ENCODE results near the gene PPA2. TPM values are rescaled to one million over a fixed set of nuclear protein-coding genes. Genes with fewer than 3 reads are reported as not detected.
A peak's percentile ranks its signal among the peaks of the same experiment; 100 is the strongest.

The PPA2 gene
- total RNA-seq, 1 experiment from 2014 or later = 74.5 TPM

DNA sequence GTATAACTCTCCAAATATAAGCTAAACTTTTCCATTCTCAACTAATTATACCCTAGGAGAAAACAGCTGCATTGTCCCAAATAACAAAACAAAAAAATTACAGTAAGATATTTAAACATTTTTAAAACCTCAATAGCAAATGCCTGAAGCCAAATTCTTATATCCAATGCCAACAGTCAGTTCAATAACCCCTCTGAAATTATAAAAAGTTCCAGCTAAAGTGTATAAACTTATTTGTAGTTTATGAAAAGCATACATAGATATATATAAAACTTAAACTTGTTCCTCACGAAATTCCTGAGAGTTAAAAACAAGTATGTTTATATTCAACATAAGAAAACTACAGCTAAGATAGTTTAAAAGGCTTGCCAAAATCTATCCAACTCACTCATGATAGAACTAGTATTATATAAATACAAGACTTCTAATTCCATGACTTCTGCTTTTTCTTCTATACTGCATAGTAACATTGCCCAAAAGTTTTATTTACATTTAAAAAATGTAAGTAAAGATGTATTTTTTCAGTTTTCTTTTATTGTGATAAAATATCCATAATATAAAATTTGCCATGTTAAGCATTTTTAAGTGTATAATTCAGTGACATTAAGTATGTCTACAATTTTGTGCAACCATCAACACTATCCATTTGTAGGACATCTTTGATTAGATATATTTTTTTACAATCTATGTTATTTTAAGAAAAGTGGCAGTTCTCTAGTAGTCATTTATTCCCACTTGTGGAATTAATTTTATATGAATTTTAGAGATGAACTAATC is 72.8 kb downstream of the PPA2 start:
- intact Hi-C loops (cut with micrococcal nuclease; ENCODE audit: unreplicated experiment) = no loop called here
- Histone ChIP-seq H3F3A (ENCODE audit: insufficient read depth, low read depth) (no peaks in the 10 kb centered on the region), H3K27me3 (ENCODE audit: insufficient read depth, low read depth) (no peaks in the 10 kb centered on the region), H3K4me1 (replicated peaks; ENCODE audit: insufficient read depth) (no peaks in the 10 kb centered on the region; the same call in 1 of the 2 replicates), H3K4me3 (no peak overlapping the region), H3K27ac (no peak overlapping the region), H2AFZ (no peak overlapping the region), H3K4me2 (no peak overlapping the region), H3K36me3 (ENCODE audit: low read depth) (no peaks in the 10 kb centered on the region), H3K9me2 (ENCODE audit: insufficient read depth) (no peaks in the 10 kb centered on the region), H4K20me1 (ENCODE audit: insufficient read depth) (no peaks in the 10 kb centered on the region), H3K79me2 (ENCODE audit: low read depth) (no peaks in the 10 kb centered on the region), H3K9me3 (ENCODE audit: insufficient read depth, low read depth) (no peaks in the 10 kb centered on the region)
- TF ChIP-seq EZH2 (IDR thresholded peaks at IDR 0.05; ENCODE audit: low read depth) = no peak
- TF ChIP-seq, protein P1, sequence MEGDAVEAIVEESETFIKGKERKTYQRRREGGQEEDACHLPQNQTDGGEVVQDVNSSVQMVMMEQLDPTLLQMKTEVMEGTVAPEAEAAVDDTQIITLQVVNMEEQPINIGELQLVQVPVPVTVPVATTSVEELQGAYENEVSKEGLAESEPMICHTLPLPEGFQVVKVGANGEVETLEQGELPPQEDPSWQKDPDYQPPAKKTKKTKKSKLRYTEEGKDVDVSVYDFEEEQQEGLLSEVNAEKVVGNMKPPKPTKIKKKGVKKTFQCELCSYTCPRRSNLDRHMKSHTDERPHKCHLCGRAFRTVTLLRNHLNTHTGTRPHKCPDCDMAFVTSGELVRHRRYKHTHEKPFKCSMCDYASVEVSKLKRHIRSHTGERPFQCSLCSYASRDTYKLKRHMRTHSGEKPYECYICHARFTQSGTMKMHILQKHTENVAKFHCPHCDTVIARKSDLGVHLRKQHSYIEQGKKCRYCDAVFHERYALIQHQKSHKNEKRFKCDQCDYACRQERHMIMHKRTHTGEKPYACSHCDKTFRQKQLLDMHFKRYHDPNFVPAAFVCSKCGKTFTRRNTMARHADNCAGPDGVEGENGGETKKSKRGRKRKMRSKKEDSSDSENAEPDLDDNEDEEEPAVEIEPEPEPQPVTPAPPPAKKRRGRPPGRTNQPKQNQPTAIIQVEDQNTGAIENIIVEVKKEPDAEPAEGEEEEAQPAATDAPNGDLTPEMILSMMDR (conservative IDR thresholded peaks at IDR 0.05) = no peak
- no TSS peak for BruUV-seq (replicated peaks)
- no peak for DNase-seq
- ChIA-PET CTCF (no interaction called here), POLR2A (ENCODE audit: unreplicated experiment) (interaction anchor here (0.6 kb wide), 1 partner anchor 72 kb away, joined by 5 read pairs; no protein-coding TSS in a partner anchor)

DNA sequence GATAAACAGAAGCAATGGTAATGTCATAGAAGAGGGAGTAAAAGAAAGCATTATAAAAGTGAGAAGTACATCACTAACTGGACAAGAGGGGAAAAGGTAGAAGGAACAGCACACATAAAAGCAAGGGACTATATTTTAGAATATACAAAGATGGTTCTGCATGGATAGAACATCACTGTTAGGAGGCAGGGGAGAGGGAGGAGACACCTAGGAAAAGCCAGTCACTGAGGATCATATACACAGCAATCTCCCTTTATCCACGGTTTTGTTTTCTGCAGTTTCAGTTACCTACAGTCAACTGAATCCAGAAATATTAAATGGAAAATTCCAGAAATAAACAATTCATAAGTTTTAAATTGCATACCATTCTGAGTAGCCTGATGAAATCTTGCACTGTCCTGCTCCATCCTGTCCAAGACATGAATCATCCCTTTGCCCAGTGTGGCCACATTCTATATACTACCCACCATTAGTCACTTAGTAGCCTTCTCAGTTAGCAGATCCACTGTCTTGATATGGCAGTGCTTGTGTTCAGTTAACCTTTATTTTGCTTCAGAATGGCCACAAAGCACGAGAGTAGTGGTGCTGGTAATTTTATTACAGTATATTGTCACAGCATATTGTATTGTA is 74.2 kb downstream of the PPA2 start:
- Histone ChIP-seq H3K27me3 (ENCODE audit: insufficient read depth, low read depth) (no peaks in the 10 kb centered on the region), H3K4me3 (no peak overlapping the region), H3K9me3 (ENCODE audit: insufficient read depth, low read depth) (no peaks in the 10 kb centered on the region), H2AFZ (no peak overlapping the region), H3K4me2 (no peak overlapping the region), H3K27ac (peak overlapping the region; percentile 65), H4K20me1 (ENCODE audit: insufficient read depth) (no peaks in the 10 kb centered on the region), H3K4me1 (replicated peaks; ENCODE audit: insufficient read depth) (no peaks in the 10 kb centered on the region; the same call in 1 of the 2 replicates), H3K36me3 (ENCODE audit: low read depth) (no peaks in the 10 kb centered on the region), H3F3A (ENCODE audit: insufficient read depth, low read depth) (no peaks in the 10 kb centered on the region), H3K9me2 (ENCODE audit: insufficient read depth) (no peaks in the 10 kb centered on the region), H3K79me2 (ENCODE audit: low read depth) (no peaks in the 10 kb centered on the region)
- intact Hi-C loops (cut with micrococcal nuclease; ENCODE audit: unreplicated experiment) = no loop called here
- BruUV-seq (replicated peaks) = no TSS peak
- peak; percentile 2 to 47 for DNase-seq
- TF ChIP-seq, protein P1 (conservative IDR thresholded peaks at IDR 0.05) = no peak
- no peak for TF ChIP-seq EZH2 (IDR thresholded peaks at IDR 0.05; ENCODE audit: low read depth)
- CTCF ChIA-PET = no interaction called here
- POLR2A ChIA-PET (ENCODE audit: unreplicated experiment) = no interaction called here

DNA sequence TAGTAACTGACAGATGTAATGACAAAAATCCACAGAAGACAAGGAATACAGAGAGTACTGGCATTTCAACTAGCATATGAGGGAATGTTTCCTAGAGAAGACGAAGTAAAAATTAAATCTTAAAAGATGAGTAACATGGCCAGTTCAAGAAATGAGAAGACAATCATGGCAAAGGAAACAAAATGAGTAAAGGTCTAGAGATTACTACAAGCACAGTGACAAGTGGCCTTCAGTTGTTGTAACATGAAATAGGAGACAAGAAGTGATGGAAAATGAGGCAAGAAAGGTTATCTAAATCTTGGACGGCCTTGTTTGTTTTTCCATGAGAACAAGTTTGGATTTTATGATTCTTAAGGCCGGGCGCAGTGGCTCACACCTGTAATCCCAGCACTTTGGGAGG is 81.0 kb downstream of the PPA2 start:
- no peak overlapping the region for H3K27ac ChIP-seq
- H2AFZ ChIP-seq = no peak overlapping the region
- ChIA-PET CTCF (no interaction called here), POLR2A (ENCODE audit: unreplicated experiment) (no interaction called here)
- no TSS peak for BruUV-seq (replicated peaks)
- DNase-seq = no peak
- no peaks in the 10 kb centered on the region for H3K36me3 ChIP-seq (ENCODE audit: low read depth)
- H3K9me2 ChIP-seq (ENCODE audit: insufficient read depth) = no peaks in the 10 kb centered on the region
- H3K9me3 ChIP-seq (ENCODE audit: insufficient read depth, low read depth) = no peaks in the 10 kb centered on the region
- TF ChIP-seq EZH2 (IDR thresholded peaks at IDR 0.05; ENCODE audit: low read depth) = no peak
- TF ChIP-seq, protein P1 (conservative IDR thresholded peaks at IDR 0.05) = no peak
- no peaks in the 10 kb centered on the region for H3F3A ChIP-seq (ENCODE audit: insufficient read depth, low read depth)
- H3K4me1 ChIP-seq (replicated peaks; ENCODE audit: insufficient read depth) = no peaks in the 10 kb centered on the region
- no peaks in the 10 kb centered on the region for H3K79me2 ChIP-seq (ENCODE audit: low read depth)
- H4K20me1 ChIP-seq (ENCODE audit: insufficient read depth) = no peaks in the 10 kb centered on the region
- no peak overlapping the region for H3K4me3 ChIP-seq
- no peak overlapping the region for H3K4me2 ChIP-seq
- intact Hi-C loops (cut with micrococcal nuclease; ENCODE audit: unreplicated experiment) = no loop called here
- no peaks in the 10 kb centered on the region for H3K27me3 ChIP-seq (ENCODE audit: insufficient read depth, low read depth)
